ENCODE measurements around the gene DCP2.

The DCP2 gene

GRCh38 chr5:113048931-113049330 lies 72.3 kb downstream of the DCP2 start:
- no peak for DNase-seq

DNA sequence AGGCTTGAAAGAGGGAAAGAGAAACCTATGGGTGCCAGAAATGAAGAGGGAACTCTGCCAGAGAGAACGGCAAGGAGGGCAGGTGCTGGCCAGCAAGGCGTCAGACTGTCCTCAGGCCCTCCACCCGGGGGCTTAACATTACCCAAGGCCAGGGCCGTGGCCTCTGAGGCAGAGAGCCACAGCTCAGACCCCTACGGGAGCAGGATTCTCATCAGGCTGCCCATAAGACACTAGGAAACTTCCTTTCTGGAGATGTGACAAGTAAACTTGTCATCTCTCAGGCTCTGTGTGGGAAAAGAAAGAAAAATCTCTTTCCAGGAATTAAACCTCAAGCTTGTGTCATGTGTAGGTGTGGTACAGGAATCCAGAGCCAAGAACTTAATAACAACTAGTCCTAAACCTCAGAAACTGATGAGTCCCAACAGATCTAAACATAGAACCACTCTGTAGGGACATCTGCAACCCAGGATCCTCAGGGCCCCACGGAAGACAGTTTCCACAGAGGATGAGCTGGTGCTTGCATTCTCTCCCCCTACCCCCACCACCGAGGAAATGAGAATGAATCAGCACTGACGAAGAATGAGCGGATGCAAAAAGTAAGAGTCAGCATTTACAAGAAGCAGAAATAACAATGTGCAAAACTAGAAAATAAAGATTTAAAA lies 74.3 kb downstream of the DCP2 start:
- no peak for DNase-seq

DNA sequence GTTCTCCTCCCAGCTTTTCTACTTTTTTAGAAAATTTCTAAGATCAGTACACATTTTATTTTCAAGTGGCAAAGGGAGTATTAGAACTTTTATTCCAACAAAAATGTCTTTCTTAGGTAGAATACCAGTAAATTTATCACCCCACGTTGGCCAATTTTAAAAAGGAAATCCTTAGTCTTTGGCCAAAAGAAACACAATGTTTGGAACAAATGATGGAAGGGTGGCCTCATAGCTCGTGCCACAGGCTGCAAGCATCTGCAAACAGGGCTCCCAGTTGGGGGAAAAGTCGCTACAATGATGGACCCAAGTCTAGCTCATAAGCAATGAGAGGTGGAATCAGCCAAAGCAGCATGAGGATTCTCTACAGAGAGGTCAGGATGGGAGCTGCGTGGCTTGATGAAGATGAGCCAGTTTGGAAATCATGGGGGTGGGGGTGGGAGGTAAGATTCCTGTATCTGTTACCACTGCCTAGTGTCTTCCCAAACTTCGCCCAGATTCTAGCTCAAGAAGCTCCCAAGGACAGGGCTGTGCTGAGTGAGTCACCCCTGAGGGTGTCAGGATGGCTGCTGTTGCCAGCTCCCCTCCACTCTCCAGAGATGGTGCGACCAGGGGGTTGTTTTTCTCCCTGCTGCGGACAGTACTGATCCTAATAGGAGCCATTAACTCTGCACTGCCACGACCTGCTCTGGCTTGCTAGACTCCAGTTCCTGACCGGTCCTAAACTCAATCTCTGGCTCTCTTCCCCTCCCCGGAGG lies 75.6 kb downstream of the DCP2 start:
- DNase-seq: no peak

DNA sequence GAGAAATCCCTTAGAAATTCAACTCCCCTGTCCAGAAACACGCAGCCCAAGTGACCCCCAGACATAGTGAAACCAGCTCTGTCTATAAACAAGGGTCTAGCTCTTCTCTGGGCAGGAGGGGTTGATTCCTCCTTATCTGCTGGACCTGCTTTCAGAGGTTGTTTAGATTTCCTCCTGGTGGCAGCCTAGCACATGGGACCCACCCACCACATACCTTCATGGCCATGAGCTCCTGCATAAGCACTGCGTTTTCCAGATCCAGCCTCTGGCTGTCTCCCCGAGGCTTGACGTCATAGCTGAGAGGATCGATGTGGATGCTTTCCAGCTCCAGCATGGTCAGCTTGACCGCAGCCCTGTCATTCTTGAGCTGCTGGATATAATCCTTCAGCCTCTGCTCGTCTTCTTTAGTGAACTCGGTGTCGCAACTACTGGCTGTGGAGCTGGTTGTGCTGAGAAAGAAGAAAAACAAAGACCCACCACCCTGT lies 77.0 kb downstream of the DCP2 start:
- DNase-seq: no peak

- no peak for DNase-seq
Measured at GRCh38 chr5:113054899-113055298, 78.3 kb downstream of the DCP2 start.

GRCh38 chr5:113056988-113057387 lies 80.4 kb downstream of the DCP2 start:
- no peak for DNase-seq

- no peak for DNase-seq
Measured at GRCh38 chr5:113057557-113057984, 81.0 kb downstream of the DCP2 start.

DNA sequence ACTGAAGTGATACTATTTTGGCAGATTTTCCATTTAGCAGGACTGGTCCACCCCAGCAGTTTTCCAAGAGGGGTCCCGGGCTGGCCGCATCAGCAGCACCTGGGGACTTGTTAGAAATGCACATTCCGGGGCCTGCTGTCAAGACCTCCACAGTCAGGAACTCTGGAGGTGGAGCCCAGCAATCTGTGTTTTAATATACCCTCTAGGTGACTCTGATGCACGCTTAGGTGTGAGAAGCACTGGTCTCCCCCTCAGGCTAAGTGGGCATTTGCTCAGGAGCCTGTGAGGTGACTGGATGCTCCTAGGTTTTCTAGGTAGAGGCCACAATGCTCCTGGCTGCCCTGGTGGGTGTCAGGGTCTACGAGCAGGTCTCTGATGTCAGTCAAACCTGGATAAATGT lies 81.7 kb downstream of the DCP2 start:
- DNase-seq: no peak

- no peak for DNase-seq
Measured at GRCh38 chr5:113058706-113059226, 82.2 kb downstream of the DCP2 start.

- DNase-seq: no peak
Measured at GRCh38 chr5:113059232-113060040, 82.8 kb downstream of the DCP2 start.

GRCh38 chr5:113060408-113061025 lies 83.9 kb downstream of the DCP2 start:
- no peak for DNase-seq

- DNase-seq: no peak
Measured at GRCh38 chr5:113061846-113062780, 85.5 kb downstream of the DCP2 start.

DNA sequence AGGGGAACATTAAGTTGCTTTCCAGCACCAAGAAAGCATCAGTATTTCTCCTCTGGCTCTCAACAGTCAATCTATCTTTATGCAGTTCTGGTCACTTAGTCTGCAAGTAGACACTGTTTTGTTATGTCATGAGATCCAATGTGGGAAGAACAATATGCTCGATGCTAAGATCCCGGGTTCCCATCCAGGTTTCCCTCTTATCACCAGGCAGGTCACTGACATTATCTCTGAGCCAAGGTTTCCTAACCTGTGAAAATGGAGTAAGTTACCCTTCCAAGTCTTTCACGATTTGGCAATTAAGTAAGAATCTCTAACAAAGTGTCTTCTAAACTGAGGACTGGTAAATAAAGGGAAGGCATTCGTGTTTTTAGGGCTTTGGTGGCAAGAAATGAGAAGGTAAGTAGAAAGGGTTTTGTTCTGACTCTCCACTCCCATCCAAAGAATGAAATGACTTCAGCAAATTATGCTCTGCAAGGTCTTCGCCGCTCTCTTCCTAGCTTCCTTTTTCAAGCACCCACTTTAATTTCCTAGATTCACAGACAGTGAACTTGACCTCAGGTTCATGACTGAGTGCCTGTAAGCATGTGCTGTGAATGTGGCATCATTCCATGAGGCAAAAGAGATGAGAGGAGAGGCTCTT lies 86.4 kb downstream of the DCP2 start:
- DNase-seq: no peak

DNA sequence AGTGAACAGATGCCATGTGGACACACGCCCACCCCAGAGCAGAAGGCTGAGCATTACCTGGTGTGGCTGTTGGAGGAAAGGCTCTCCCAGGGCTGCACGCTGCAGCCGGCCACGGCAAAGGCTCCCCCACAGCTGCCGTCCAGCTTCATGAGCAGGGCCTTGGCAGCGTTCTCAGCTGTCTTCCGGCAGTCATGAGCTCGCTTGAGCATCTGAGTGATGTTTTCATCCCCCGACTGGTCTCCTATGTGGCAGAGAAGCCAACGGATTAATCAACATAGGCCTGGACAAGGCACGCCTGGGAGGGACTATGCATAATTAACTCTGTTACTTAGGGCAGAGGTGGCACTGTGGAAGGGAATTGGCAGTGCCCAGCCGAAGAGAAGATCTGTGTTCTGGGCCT lies 87.3 kb downstream of the DCP2 start:
- DNase-seq: no peak

DNA sequence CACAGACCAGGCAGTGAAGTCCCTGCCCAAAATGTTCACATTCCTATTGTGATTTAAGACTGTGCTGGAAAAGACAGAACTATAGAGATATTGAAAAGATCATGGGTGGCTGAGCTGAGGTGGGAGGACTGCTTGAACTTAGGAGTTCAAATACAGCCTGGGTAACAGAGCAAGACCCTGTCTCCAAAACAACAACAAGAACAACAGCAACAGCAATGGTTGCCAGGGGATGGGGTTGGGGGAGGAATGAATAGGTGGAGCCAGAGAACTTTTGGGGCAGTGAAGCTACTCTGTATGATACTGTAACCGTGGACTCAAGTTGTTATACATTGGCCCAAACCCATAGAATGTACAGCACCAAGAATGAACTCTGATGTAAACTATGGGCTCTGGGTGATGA lies 88.2 kb downstream of the DCP2 start:
- DNase-seq: no peak

DNA sequence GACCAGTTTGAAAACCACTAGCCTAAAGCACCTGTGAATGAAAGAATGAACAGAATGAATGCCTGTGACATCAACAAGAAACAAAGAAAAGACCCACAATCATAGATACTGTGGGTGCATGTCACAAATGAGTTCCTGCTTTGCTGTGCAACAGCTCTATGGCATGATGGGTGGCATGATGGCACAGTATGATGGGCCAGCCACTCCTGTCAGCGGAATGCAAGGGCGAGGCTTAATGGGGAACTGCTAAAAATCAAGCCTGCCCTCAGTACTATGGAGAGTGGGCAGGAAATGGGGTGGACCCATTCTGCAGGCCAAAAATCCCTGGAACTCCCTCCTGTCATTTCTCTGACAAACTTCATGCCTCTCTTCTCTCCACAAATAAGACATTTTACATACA lies 89.0 kb downstream of the DCP2 start:
- no peak for DNase-seq

- DNase-seq: no peak
Measured at GRCh38 chr5:113067635-113068344, 91.2 kb downstream of the DCP2 start.

DNA sequence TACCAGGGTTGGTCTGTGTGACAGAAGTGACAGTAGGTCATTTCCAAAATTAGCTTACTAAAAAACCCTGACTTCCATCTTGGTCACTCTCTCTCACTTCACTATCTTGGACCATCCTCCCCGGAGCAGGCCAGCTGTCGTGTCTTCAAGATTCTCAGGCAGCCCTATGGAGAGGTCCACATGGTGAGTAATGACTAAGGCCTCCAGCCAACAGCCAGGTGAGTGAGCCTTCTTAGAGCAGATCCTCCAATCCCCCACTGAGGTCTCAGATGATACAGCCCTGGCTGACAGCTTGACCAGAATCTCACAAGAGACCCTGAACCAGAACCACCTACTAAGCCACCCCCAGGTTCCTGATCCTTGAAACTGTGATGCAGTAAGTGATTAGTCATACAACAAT lies 92.0 kb downstream of the DCP2 start:
- DNase-seq: no peak

Measured in activated naive CD4-positive, alpha-beta T cell treated with anti-CD3 and anti-CD28 coated beads, Interleukin-2, amount 50 U/mL, for 16 hours (primary cell).